H9 (cell line): ENCODE measurements around the gene ANKUB1. TPM values are rescaled to one million over a fixed set of nuclear protein-coding genes. Genes with fewer than 3 reads are reported as not detected.

Experiments used
- DNase-seq: peaks from one replicate; pipeline ENCODE4 v3.0.0-alpha.2; 2017
- H2AFZ ChIP-seq: one replicate; pipeline ENCODE4 v1.6.1; 2013; ENCODE audit warnings: mild to moderate bottlenecking, low read length, control low read depth, moderate library complexity
- H2AK5ac ChIP-seq: 2 replicates; pipeline ENCODE4 v1.6.1; 2013; ENCODE audit warnings: low read length, control low read depth, mixed read lengths; ENCODE audit not compliant: insufficient read length
- H2BK120ac ChIP-seq: one replicate; pipeline ENCODE4 v1.6.1; 2013; ENCODE audit warnings: low read depth, mild to moderate bottlenecking, low read length, control low read depth, inconsistent platforms; ENCODE audit not compliant: poor library complexity, severe bottlenecking
- H2BK12ac ChIP-seq: 2 replicates; pipeline ENCODE4 v1.6.1; 2013; ENCODE audit warnings: low read length, control low read depth, mixed read lengths, low read depth; ENCODE audit not compliant: insufficient read length
- H2BK15ac ChIP-seq: 2 replicates; pipeline ENCODE4 v1.6.1; 2013; ENCODE audit warnings: low read depth, low read length, control low read depth
- H2BK20ac ChIP-seq: one replicate; pipeline ENCODE4 v1.6.1; 2013; ENCODE audit warnings: low read depth, mild to moderate bottlenecking, low read length, control low read depth, inconsistent platforms; ENCODE audit not compliant: poor library complexity, severe bottlenecking
- H2BK5ac ChIP-seq: 2 replicates; pipeline ENCODE4 v1.6.1; 2013; ENCODE audit warnings: low read length, control low read depth, mixed read lengths; ENCODE audit not compliant: insufficient read length
- H3K14ac ChIP-seq: 2 replicates; pipeline ENCODE4 v1.6.1; 2013; ENCODE audit warnings: low read length, control low read depth; ENCODE audit not compliant: insufficient read depth
- H3K18ac ChIP-seq: 2 replicates; pipeline ENCODE4 v1.6.1; 2013; ENCODE audit warnings: low read depth, mild to moderate bottlenecking, mixed read lengths, low read length, control low read depth; ENCODE audit not compliant: insufficient read length
- H3K23ac ChIP-seq: 2 replicates; pipeline ENCODE4 v1.6.1; 2013; ENCODE audit warnings: low read length, control low read depth, mixed read lengths, low read depth; ENCODE audit not compliant: insufficient read length
- H3K23me2 ChIP-seq: 2 replicates; pipeline ENCODE4 v1.6.1; 2013; ENCODE audit warnings: low read depth, mild to moderate bottlenecking, mixed read lengths, low read length, control low read depth; ENCODE audit not compliant: insufficient read length, poor library complexity, severe bottlenecking
- H3K27ac ChIP-seq: 2 replicates; pipeline ENCODE4 v1.5.1; 2013; ENCODE audit warnings: low read length, control low read depth, mixed read lengths, low read depth; ENCODE audit not compliant: insufficient read length
- H3K27me3 ChIP-seq: 2 replicates; pipeline ENCODE4 v1.6.1; 2013; ENCODE audit warnings: low read length, control low read depth, inconsistent platforms; ENCODE audit not compliant: insufficient read depth
- H3K4ac ChIP-seq: 2 replicates; pipeline ENCODE4 v1.6.1; 2013; ENCODE audit warnings: low read depth, mild to moderate bottlenecking, control low read depth, inconsistent platforms, low read length, moderate library complexity
- H3K4me1 ChIP-seq: 2 replicates; pipeline ENCODE4 v1.6.1; 2013; ENCODE audit warnings: low read length, control low read depth, inconsistent platforms; ENCODE audit not compliant: insufficient read depth
- H3K4me2 ChIP-seq: 2 replicates; pipeline ENCODE4 v1.6.1; 2013; ENCODE audit warnings: low read length, control low read depth, mixed read lengths; ENCODE audit not compliant: insufficient read length, insufficient read depth
- H3K56ac ChIP-seq: 2 replicates; pipeline ENCODE4 v1.6.1; 2013; ENCODE audit warnings: low read depth, mild to moderate bottlenecking, mixed read lengths, low read length, control low read depth; ENCODE audit not compliant: insufficient read length
- H3K79me1 ChIP-seq: 2 replicates; pipeline ENCODE4 v1.6.1; 2013; ENCODE audit warnings: low read depth, mild to moderate bottlenecking, moderate library complexity, low read length, control low read depth, inconsistent platforms; ENCODE audit not compliant: insufficient read depth, poor library complexity, severe bottlenecking
- H3K79me2 ChIP-seq: 2 replicates; pipeline ENCODE4 v1.6.1; 2013; ENCODE audit warnings: low read length, control low read depth, inconsistent platforms; ENCODE audit not compliant: insufficient read depth
- H3K9ac ChIP-seq: 2 replicates; pipeline ENCODE4 v1.6.1; 2013; ENCODE audit warnings: low read length, control low read depth, mixed read lengths; ENCODE audit not compliant: insufficient read length; ENCODE audit errors: extremely low read depth
- H3K9me3 ChIP-seq: one replicate; pipeline ENCODE4 v1.6.1; 2013; ENCODE audit warnings: low read depth, low read length, inconsistent platforms; ENCODE audit not compliant: control insufficient read depth
- H3T11ph ChIP-seq: one replicate; pipeline ENCODE4 v1.6.1; 2013; ENCODE audit warnings: mild to moderate bottlenecking, low read length, control low read depth, inconsistent platforms
- H4K20me1 ChIP-seq: one replicate; pipeline ENCODE4 v1.6.1; 2013; ENCODE audit not compliant: control insufficient read depth, insufficient read length, insufficient read depth
- H4K5ac ChIP-seq: 2 replicates; pipeline ENCODE4 v1.6.1; 2013; ENCODE audit warnings: low read depth, mild to moderate bottlenecking, mixed read lengths, low read length, control low read depth; ENCODE audit not compliant: insufficient read length
- H4K8ac ChIP-seq: replicated peaks from 2 replicates; pipeline ENCODE4 v1.6.1; 2013; ENCODE audit warnings: low read length, control low read depth, mixed read lengths, low read depth; ENCODE audit not compliant: insufficient read length
- H4K91ac ChIP-seq: 2 replicates; pipeline ENCODE4 v1.6.1; 2013; ENCODE audit warnings: low read depth, mild to moderate bottlenecking, moderate library complexity, mixed read lengths, low read length, control low read depth; ENCODE audit not compliant: insufficient read length
- H3K27ac Mint-ChIP-seq, 3 experiments: 2 replicates in 2 of 3; 3 replicates in 1 of 3; pipeline ENCODE4 v1.8.0; 2020 to 2021; ENCODE audit warnings: mixed read lengths in 3 of 3, mild to moderate bottlenecking in 1 of 3, moderate library complexity in 1 of 3
- H3K27me3 Mint-ChIP-seq: 2 replicates; pipeline ENCODE4 v1.8.0; 2021; ENCODE audit warnings: low read depth, mild to moderate bottlenecking, moderate library complexity, mixed read lengths
- H3K36me3 Mint-ChIP-seq, 3 experiments: 2 replicates in 2 of 3; 3 replicates in 1 of 3; pipeline ENCODE4 v1.8.0; 2020 to 2021; ENCODE audit warnings: low read depth in 3 of 3, mixed read lengths in 3 of 3; ENCODE audit not compliant: insufficient read depth in 1 of 3
- H3K4me1 Mint-ChIP-seq, 2 experiments: 2 replicates each; pipeline ENCODE4 v1.8.0; 2020; ENCODE audit warnings: mixed read lengths in 2 of 2
- H3K4me3 Mint-ChIP-seq, 2 experiments: 2 replicates in 1 of 2; 3 replicates in 1 of 2; pipeline ENCODE4 v1.8.0; 2020 to 2021; ENCODE audit warnings: mild to moderate bottlenecking in 2 of 2, mixed read lengths in 2 of 2, moderate library complexity in 1 of 2
- H3K9me3 Mint-ChIP-seq, 2 experiments: 2 replicates in 1 of 2; 3 replicates in 1 of 2; pipeline ENCODE4 v1.8.0; 2020; ENCODE audit warnings: mild to moderate bottlenecking in 2 of 2, mixed read lengths in 2 of 2, moderate library complexity in 1 of 2
- CTCF ChIP-seq: fragments of 200-600 bp; sonication (generic); conservative IDR thresholded peaks from 3 replicates; pipeline ENCODE4 v1.8.0; 2021; ENCODE audit warnings: antibody characterized with exemption, mild to moderate bottlenecking
- WGBS: extraction: QIAGEN DNeasy Blood & Tissue Kit; methylation state at CpG from one replicate; pipeline ENCODE4 v1.1.7; 2013; ENCODE audit warnings: missing lambda C conversion rate, low lambda C conversion rate, mixed read lengths; ENCODE audit not compliant: insufficient read length; ENCODE audit errors: extremely low coverage; 5-methylcytosine and 5-hydroxymethylcytosine counted together
- total RNA-seq: library from RNA; stranded (reverse); gene quantifications from 2 replicates; pipeline ENCODE4 v1.2.1, GENCODE V29; 2021

The ANKUB1 gene
- total RNA-seq, 1 experiment from 2014 or later = not detected

- Mint-ChIP-seq H3K36me3 (no peaks in the 10 kb centered on the region), H3K4me3 (no peak overlapping the region), H3K9me3 (no peaks in the 10 kb centered on the region), H3K4me1 (peaks cover 5 to 13% of the 10 kb centered on the region in 2 experiments), H3K27me3 (no peaks in the 10 kb centered on the region), H3K27ac (no peak overlapping the region)
- WGBS = no CpG with 5 or more reads among the region's 6 CpGs
- Histone ChIP-seq H3K9me3 (no peaks in the 10 kb centered on the region), H3K79me1 (no peaks in the 10 kb centered on the region), H2AFZ (no peak overlapping the region), H3K4me2 (no peak overlapping the region), H3K9ac (no peak overlapping the region), H4K8ac (no peak overlapping the region), H3K23ac (no peak overlapping the region), H2AK5ac (no peak overlapping the region), H2BK15ac (no peak overlapping the region), H3K56ac (no peak overlapping the region), H4K20me1 (no peaks in the 10 kb centered on the region), H2BK20ac (no peak overlapping the region), H3K27me3 (no peaks in the 10 kb centered on the region), H3K79me2 (no peaks in the 10 kb centered on the region), H3K4me1 (no peaks in the 10 kb centered on the region; the same call in 1 of the 2 replicates), H3K18ac (no peak overlapping the region), H3K23me2 (no peaks in the 10 kb centered on the region), H2BK120ac (no peak overlapping the region), H3K14ac (no peak overlapping the region), H3T11ph (no peak overlapping the region), H2BK5ac (no peak overlapping the region), H2BK12ac (no peak overlapping the region), H3K4ac (no peak overlapping the region), H4K91ac (no peak overlapping the region), H4K5ac (no peak overlapping the region), H3K27ac (no peak overlapping the region)
- no peak for TF ChIP-seq CTCF
- no peak for DNase-seq
Measured at GRCh38 chr3:149768704-149769103, 23.6 kb downstream of the ANKUB1 start.
